CD4-positive, CD25-positive, alpha-beta regulatory T cell (primary cell): Measurements from ENCODE around the gene NPAS2. TPM values are rescaled to one million over a fixed set of nuclear protein-coding genes. Genes with fewer than 3 reads are reported as not detected.

Experiments
- ATAC-seq, 2 donors: fragments of 150-1000 bp; cut with Tn5 transposase; one replicate each; pipeline ENCODE4 v1.10.0; 2021; ENCODE audit warnings: low read depth in 2 of 2, moderate number of reproducible peaks in 2 of 2, moderate library complexity in 1 of 2
- DNase-seq, 3 donors: peaks; one replicate each; pipeline versions ENCODE4 v3.0.0 to v3.0.0-alpha.2; 2012 to 2022; ENCODE audit warnings: mixed read lengths in 1 of 3
- H3K27ac ChIP-seq: one replicate; pipeline ENCODE4 v1.7.0; 2013; ENCODE audit warnings: mild to moderate bottlenecking, low read length; ENCODE audit not compliant: insufficient read depth, poor library complexity, severe bottlenecking
- H3K27me3 ChIP-seq: one replicate; pipeline ENCODE4 v1.7.0; 2013; ENCODE audit warnings: low read length; ENCODE audit not compliant: control insufficient read depth, insufficient read depth
- H3K36me3 ChIP-seq: one replicate; pipeline ENCODE4 v1.7.0; 2013; ENCODE audit warnings: mild to moderate bottlenecking, low read length, moderate library complexity; ENCODE audit not compliant: control insufficient read depth, insufficient read depth
- H3K4me1 ChIP-seq: 2 replicates; pipeline ENCODE4 v1.7.0; 2013; ENCODE audit warnings: mild to moderate bottlenecking, low read length; ENCODE audit not compliant: insufficient read depth, control insufficient read depth, poor library complexity, severe bottlenecking
- H3K4me3 ChIP-seq: one replicate; pipeline ENCODE4 v1.7.0; 2013; ENCODE audit warnings: low read depth, mild to moderate bottlenecking, low read length, moderate library complexity
- H3K9me3 ChIP-seq, 2 experiments: 1 replicate in 1 of 2; 2 replicates in 1 of 2; pipeline ENCODE4 v1.7.0; 2013; ENCODE audit warnings: low read length in 2 of 2, mild to moderate bottlenecking in 1 of 2, moderate library complexity in 1 of 2; ENCODE audit not compliant: control insufficient read depth in 2 of 2
- H3K27ac Mint-ChIP-seq, 3 donors: one replicate each; pipeline ENCODE4 v1.8.0; 2020 to 2022; ENCODE audit warnings: mild to moderate bottlenecking in 3 of 3, mixed read lengths in 3 of 3, moderate library complexity in 2 of 3
- H3K27me3 Mint-ChIP-seq: one replicate; pipeline ENCODE4 v1.8.0; 2022; ENCODE audit warnings: mild to moderate bottlenecking, mixed read lengths
- H3K36me3 Mint-ChIP-seq: one replicate; pipeline ENCODE4 v1.8.0; 2020; ENCODE audit warnings: mixed read lengths
- H3K4me1 Mint-ChIP-seq, 4 donors: one replicate each; pipeline ENCODE4 v1.8.0; 2020 to 2022; ENCODE audit warnings: mixed read lengths in 4 of 4, mild to moderate bottlenecking in 1 of 4
- H3K4me3 Mint-ChIP-seq, 4 donors: one replicate each; pipeline ENCODE4 v1.8.0; 2020 to 2022; ENCODE audit warnings: mild to moderate bottlenecking in 4 of 4, mixed read lengths in 4 of 4, moderate library complexity in 3 of 4
- H3K9me3 Mint-ChIP-seq, 7 donors: one replicate each; pipeline ENCODE4 v1.8.0; 2020 to 2022; ENCODE audit warnings: mixed read lengths in 7 of 7, mild to moderate bottlenecking in 3 of 7, moderate library complexity in 2 of 7
- polyA plus RNA-seq, 4 donors: library from polyadenylated mRNA; unstranded; fragments of 300-500 nt; fragmentation: Illumina TruSeq; gene quantifications; one replicate each; pipeline ENCODE4 v1.2.3, GENCODE V29; 2021
- total RNA-seq: library from RNA; stranded (reverse); gene quantifications from one replicate; pipeline ENCODE4 v1.2.3, GENCODE V29; 2022

NPAS2 gene
- total and polyA plus RNA-seq, 5 donors from 2014 or later: 0.22 to 0.72 (median 0.54) TPM; not detected in 1

DNA sequence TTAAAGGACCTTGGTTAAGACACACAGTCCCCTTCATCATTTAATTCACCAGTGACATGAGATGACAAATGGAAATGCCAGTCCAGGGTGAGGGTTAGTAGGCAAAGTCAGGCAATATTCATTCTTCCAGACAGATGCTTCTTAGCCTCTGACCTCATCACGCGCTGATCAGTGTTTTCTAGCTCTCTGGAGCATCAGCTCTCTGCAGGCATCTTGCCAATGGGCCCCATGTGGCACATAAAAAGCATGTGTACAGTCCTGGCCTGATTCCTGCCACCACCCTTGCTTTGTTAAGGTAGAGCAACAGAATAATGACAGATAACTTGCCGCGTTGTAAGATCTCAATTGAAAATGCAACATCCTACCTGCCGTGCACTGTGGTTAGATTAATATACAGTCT is 20.3 kb upstream of the NPAS2 start:
- no peak overlapping the region for H3K27ac ChIP-seq
- Mint-ChIP-seq H3K27ac (no peak overlapping the region), H3K27me3 (peaks cover 11% of the 10 kb centered on the region), H3K4me3 (no peak overlapping the region), H3K4me1 (no peaks in the 10 kb centered on the region), H3K9me3 (peaks cover 0 to 2% (median 0%) of the 10 kb centered on the region in 7 donors), H3K36me3 (no peaks in the 10 kb centered on the region)
- ATAC-seq: no peak
- DNase-seq: no peak
- no peaks in the 10 kb centered on the region for H3K36me3 ChIP-seq
- no peaks in the 10 kb centered on the region for H3K4me1 ChIP-seq
- H3K4me3 ChIP-seq: no peak overlapping the region
- no peaks in the 10 kb centered on the region for H3K9me3 ChIP-seq
- H3K27me3 ChIP-seq: no peaks in the 10 kb centered on the region

- Histone ChIP-seq H3K4me3 (no peak overlapping the region), H3K4me1 (no peaks in the 10 kb centered on the region), H3K36me3 (no peaks in the 10 kb centered on the region), H3K27me3 (peaks cover 2% of the 10 kb centered on the region), H3K27ac (no peak overlapping the region), H3K9me3 (no peaks in the 10 kb centered on the region)
- DNase-seq (no peak), ATAC-seq (no peak)
- H3K9me3 Mint-ChIP-seq: peaks cover 0 to 1% (median 0%) of the 10 kb centered on the region in 7 donors
- H3K36me3 Mint-ChIP-seq: no peaks in the 10 kb centered on the region
- peaks cover 4% of the 10 kb centered on the region for H3K27me3 Mint-ChIP-seq
- no peaks in the 10 kb centered on the region for H3K4me1 Mint-ChIP-seq
- H3K4me3 Mint-ChIP-seq: no peak overlapping the region
- H3K27ac Mint-ChIP-seq: no peak overlapping the region
These were observed 19.0 kb upstream of the NPAS2 start for GRCh38 chr2:100800915-100801314.

DNA sequence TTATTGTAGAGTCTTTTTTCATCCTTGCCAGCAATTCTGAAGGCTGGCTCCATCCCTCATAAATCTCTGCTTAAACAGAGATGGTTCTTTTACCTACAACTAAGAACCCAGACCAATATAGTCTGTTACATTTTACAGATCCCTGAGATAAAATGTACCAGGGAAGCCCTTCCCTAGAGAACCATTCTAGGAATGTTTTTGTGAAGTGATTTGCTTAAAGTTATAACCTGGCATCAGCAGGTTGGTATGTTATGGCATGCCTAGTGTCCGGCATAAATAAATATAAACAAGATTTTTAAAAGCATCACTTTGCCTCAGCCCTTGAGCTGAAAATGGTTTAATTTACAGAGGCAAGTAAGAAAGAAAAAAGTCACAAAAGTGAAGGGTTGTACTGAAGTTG is 18.5 kb upstream of the NPAS2 start:
- H3K4me3 ChIP-seq: no peak overlapping the region
- peaks cover 0 to under 1% (median 0%) of the 10 kb centered on the region in 7 donors for H3K9me3 Mint-ChIP-seq
- no peaks in the 10 kb centered on the region for H3K36me3 Mint-ChIP-seq
- H3K9me3 ChIP-seq: no peaks in the 10 kb centered on the region
- no peak overlapping the region for H3K27ac Mint-ChIP-seq
- H3K36me3 ChIP-seq: no peaks in the 10 kb centered on the region
- H3K27ac ChIP-seq: no peak overlapping the region
- H3K27me3 ChIP-seq: peaks cover 2% of the 10 kb centered on the region
- no peaks in the 10 kb centered on the region for H3K4me1 ChIP-seq
- no peak overlapping the region for H3K4me3 Mint-ChIP-seq
- H3K27me3 Mint-ChIP-seq: peaks cover 4% of the 10 kb centered on the region
- DNase-seq (no peak), ATAC-seq (no peak)
- no peaks in the 10 kb centered on the region for H3K4me1 Mint-ChIP-seq

GRCh38 chr2:100802066-100802465 is 17.9 kb upstream of the NPAS2 start:
- DNase-seq (no peak), ATAC-seq (no peak)
- H3K36me3 ChIP-seq: no peaks in the 10 kb centered on the region
- H3K4me1 ChIP-seq: no peaks in the 10 kb centered on the region
- no peak overlapping the region for H3K4me3 ChIP-seq
- Mint-ChIP-seq H3K27ac (peak overlapping the region in 1 of 3 donors; percentile 39), H3K36me3 (no peaks in the 10 kb centered on the region), H3K9me3 (no peaks in the 10 kb centered on the region), H3K4me1 (no peaks in the 10 kb centered on the region), H3K4me3 (no peak overlapping the region), H3K27me3 (peaks cover 4% of the 10 kb centered on the region)
- no peak overlapping the region for H3K27ac ChIP-seq
- no peaks in the 10 kb centered on the region for H3K9me3 ChIP-seq
- peaks cover 2% of the 10 kb centered on the region for H3K27me3 ChIP-seq

DNA sequence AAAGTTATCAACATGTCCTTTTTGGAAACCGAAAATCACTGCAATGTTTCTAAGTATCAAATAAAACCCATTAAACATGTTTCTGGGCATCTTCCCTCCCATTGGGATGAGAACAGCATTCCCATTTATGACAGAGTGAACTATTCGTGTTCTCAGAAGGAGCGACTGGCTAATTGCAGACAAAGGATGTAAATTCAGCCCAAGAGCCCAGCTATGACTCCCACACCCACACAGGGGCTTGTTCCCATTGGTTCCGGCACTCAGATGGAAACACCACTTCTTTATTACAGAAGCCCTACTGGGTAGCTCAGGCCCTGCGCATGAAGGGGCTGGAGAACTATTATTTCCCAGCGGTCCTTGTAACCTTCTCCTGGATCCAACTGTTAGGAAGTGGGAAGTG is 16.6 kb upstream of the NPAS2 start:
- Mint-ChIP-seq H3K27me3 (peaks cover 4% of the 10 kb centered on the region), H3K4me3 (no peak overlapping the region), H3K36me3 (no peaks in the 10 kb centered on the region), H3K4me1 (no peaks in the 10 kb centered on the region), H3K9me3 (no peaks in the 10 kb centered on the region), H3K27ac (no peak overlapping the region)
- H3K4me1 ChIP-seq: no peaks in the 10 kb centered on the region
- peaks cover 2% of the 10 kb centered on the region for H3K27me3 ChIP-seq
- no peak for DNase-seq
- no peaks in the 10 kb centered on the region for H3K36me3 ChIP-seq
- ATAC-seq: no peak
- no peak overlapping the region for H3K27ac ChIP-seq
- H3K4me3 ChIP-seq: no peak overlapping the region
- H3K9me3 ChIP-seq: no peaks in the 10 kb centered on the region

- DNase-seq (no peak), ATAC-seq (no peak)
- Histone ChIP-seq H3K4me1 (no peaks in the 10 kb centered on the region), H3K36me3 (no peaks in the 10 kb centered on the region), H3K9me3 (no peaks in the 10 kb centered on the region), H3K27ac (no peak overlapping the region), H3K27me3 (peaks cover 2% of the 10 kb centered on the region), H3K4me3 (no peak overlapping the region)
- Mint-ChIP-seq H3K4me1 (no peaks in the 10 kb centered on the region), H3K27me3 (peaks cover 7% of the 10 kb centered on the region), H3K9me3 (no peaks in the 10 kb centered on the region), H3K27ac (no peak overlapping the region), H3K36me3 (no peaks in the 10 kb centered on the region), H3K4me3 (no peak overlapping the region)
These were observed 13.4 kb upstream of the NPAS2 start for GRCh38 chr2:100806550-100806949.

GRCh38 chr2:100807707-100808106 is 12.2 kb upstream of the NPAS2 start:
- H3K9me3 Mint-ChIP-seq: peaks cover 0 to 2% (median 0%) of the 10 kb centered on the region in 7 donors
- Histone ChIP-seq H3K27me3 (peaks cover 2% of the 10 kb centered on the region), H3K9me3 (no peaks in the 10 kb centered on the region), H3K4me1 (no peaks in the 10 kb centered on the region), H3K36me3 (no peaks in the 10 kb centered on the region), H3K27ac (no peak overlapping the region), H3K4me3 (no peak overlapping the region)
- peaks cover 15% of the 10 kb centered on the region for H3K27me3 Mint-ChIP-seq
- no peak overlapping the region for H3K4me3 Mint-ChIP-seq
- H3K27ac Mint-ChIP-seq: no peak overlapping the region
- H3K4me1 Mint-ChIP-seq: peaks cover 0 to 2% (median 0%) of the 10 kb centered on the region in 4 donors
- ATAC-seq: no peak
- DNase-seq: no peak
- H3K36me3 Mint-ChIP-seq: no peaks in the 10 kb centered on the region

DNA sequence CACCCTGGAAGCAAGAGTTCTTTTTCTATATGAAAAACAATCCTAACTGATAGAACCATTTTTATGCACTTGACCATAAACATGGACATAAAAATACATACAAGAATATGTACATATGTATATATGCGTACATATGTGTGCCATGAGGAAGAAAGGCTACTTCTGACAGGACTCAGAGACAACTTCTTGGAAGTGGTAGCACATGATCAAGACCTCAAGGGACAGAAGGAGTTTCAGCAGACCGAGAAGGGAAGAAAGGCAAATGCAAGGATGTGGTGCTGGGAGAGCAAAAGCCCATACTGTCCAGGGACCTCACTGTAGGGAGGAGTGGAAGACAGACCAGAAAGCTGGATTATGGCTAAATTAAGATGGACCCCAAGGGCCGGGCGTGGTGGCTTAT is 11.4 kb upstream of the NPAS2 start:
- Histone ChIP-seq H3K27ac (no peak overlapping the region), H3K9me3 (no peaks in the 10 kb centered on the region), H3K4me3 (no peak overlapping the region), H3K4me1 (no peaks in the 10 kb centered on the region), H3K27me3 (peaks cover 2% of the 10 kb centered on the region), H3K36me3 (no peaks in the 10 kb centered on the region)
- Mint-ChIP-seq H3K27ac (no peak overlapping the region), H3K4me1 (peaks cover 0 to 5% (median 1%) of the 10 kb centered on the region in 4 donors), H3K36me3 (no peaks in the 10 kb centered on the region), H3K27me3 (peaks cover 15% of the 10 kb centered on the region), H3K4me3 (no peak overlapping the region), H3K9me3 (peaks cover 0 to 2% (median 0%) of the 10 kb centered on the region in 7 donors)
- DNase-seq: no peak
- no peak for ATAC-seq
